Mesodermal cell (in vitro differentiated cells): Measurements from ENCODE around the gene HIPK2.

ENCODE experiments used
- H3K27ac ChIP-seq: 2 replicates; pipeline ENCODE4 v1.7.0; 2013; ENCODE audit warnings: mild to moderate bottlenecking, low read depth, low read length, moderate library complexity; ENCODE audit not compliant: severe bottlenecking
- H3K36me3 ChIP-seq: 2 replicates; pipeline ENCODE4 v1.7.1; 2013; ENCODE audit warnings: mild to moderate bottlenecking, low read length, moderate library complexity; ENCODE audit not compliant: control insufficient read depth, insufficient read depth
- H3K4me1 ChIP-seq: one replicate; pipeline ENCODE4 v1.7.1; 2013; ENCODE audit warnings: mild to moderate bottlenecking, low read length; ENCODE audit not compliant: insufficient read depth, control insufficient read depth, poor library complexity, severe bottlenecking
- H3K4me3 ChIP-seq: 2 replicates; pipeline ENCODE4 v1.7.0; 2013; ENCODE audit warnings: low read length, control low read depth, mild to moderate bottlenecking; ENCODE audit not compliant: insufficient read depth, poor library complexity, severe bottlenecking; ENCODE audit errors: extremely low read depth
- H3K9me3 ChIP-seq: 2 replicates; pipeline ENCODE4 v1.7.1; 2013; ENCODE audit warnings: mild to moderate bottlenecking, low read length, moderate library complexity; ENCODE audit not compliant: control insufficient read depth
- WGBS, 2 experiments: methylation state at CpG; one replicate each; pipeline ENCODE4 v1.1.5; 2013; ENCODE audit warnings: missing lambda C conversion rate in 2 of 2; ENCODE audit not compliant: insufficient coverage in 2 of 2; 5-methylcytosine and 5-hydroxymethylcytosine counted together

The HIPK2 gene

DNA sequence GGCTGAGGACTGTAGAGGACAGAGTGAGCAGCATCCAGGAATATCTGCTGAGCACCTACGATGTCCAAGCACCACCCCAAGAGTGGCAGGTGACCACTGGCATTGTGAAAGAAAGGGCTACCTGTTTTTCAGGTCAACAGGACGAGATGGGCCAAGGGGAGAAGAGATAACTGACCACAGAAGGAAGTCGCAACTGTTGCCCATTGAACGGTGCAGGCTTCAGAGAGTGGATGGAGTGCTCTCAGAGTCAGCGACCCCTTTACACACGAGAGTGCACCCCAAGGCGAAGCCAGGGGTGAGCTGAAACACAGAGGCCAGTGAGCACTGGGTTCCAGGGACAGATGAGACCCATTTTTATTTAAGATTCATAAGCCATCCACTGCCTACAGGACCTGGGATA, 42.3 kb downstream of the HIPK2 start:
- Histone ChIP-seq H3K27ac (no peak overlapping the region), H3K9me3 (no peaks in the 10 kb centered on the region), H3K4me1 (peaks cover 5% of the 10 kb centered on the region), H3K36me3 (peaks cover 5% of the 10 kb centered on the region), H3K4me3 (no peak overlapping the region)
- WGBS, 2 experiments: 95 to 100% methylated on average over 6 to 7 of the region's 7 CpGs

DNA sequence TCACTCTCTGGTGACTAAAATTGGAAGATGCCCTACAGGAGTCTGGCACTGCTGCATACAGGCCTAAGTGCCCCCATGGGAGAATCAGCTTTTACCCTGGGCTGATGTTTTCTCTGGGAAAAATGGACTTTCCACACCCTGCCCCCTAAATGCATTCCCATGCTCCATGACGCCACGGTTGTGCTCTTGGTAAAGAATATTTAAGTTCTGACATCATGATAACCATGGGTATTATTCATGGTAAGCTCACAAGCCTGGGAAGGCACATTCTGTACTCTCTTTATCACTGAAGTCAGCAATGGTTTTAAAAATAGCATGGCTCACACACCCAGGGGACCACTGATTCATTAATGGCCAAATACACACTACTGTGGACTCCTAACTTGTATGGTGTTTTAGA, 43.4 kb downstream of the HIPK2 start:
- WGBS, 2 experiments: 100% methylated on average over 2 of the region's 2 CpGs; no CpG with 5 or more reads in 1 of the 2 experiments
- no peaks in the 10 kb centered on the region for H3K9me3 ChIP-seq
- H3K36me3 ChIP-seq: peaks cover 7% of the 10 kb centered on the region
- H3K4me3 ChIP-seq: no peak overlapping the region
- H3K27ac ChIP-seq: peak overlapping the region; percentile 43
- H3K4me1 ChIP-seq: peaks cover 5% of the 10 kb centered on the region

DNA sequence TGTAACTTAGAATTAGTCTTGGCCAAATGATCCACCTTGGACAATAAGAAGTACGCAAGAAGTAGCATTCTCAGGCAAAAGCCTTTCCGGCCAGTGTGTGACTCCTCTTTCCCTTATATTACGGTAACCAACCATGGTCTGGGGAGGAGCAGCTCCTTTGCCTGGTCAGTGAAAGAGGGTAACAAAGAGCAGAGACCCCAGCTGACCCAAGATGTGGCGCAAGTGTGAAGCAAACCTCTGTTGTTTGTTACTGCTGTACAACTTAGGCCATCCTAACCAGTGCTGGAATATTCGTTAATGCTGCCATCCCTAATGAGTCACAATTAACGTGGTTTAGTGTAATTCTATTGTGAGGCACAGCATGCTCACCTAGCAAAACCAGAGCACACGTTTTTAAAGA, 44.0 kb downstream of the HIPK2 start:
- peak overlapping the region; percentile 43 for H3K27ac ChIP-seq
- no peak overlapping the region for H3K4me3 ChIP-seq
- H3K4me1 ChIP-seq: peaks cover 5% of the 10 kb centered on the region
- no peaks in the 10 kb centered on the region for H3K9me3 ChIP-seq
- 91 to 92% methylated on average over 6 of the region's 7 CpGs for WGBS, 2 experiments
- H3K36me3 ChIP-seq: peaks cover 10% of the 10 kb centered on the region

DNA sequence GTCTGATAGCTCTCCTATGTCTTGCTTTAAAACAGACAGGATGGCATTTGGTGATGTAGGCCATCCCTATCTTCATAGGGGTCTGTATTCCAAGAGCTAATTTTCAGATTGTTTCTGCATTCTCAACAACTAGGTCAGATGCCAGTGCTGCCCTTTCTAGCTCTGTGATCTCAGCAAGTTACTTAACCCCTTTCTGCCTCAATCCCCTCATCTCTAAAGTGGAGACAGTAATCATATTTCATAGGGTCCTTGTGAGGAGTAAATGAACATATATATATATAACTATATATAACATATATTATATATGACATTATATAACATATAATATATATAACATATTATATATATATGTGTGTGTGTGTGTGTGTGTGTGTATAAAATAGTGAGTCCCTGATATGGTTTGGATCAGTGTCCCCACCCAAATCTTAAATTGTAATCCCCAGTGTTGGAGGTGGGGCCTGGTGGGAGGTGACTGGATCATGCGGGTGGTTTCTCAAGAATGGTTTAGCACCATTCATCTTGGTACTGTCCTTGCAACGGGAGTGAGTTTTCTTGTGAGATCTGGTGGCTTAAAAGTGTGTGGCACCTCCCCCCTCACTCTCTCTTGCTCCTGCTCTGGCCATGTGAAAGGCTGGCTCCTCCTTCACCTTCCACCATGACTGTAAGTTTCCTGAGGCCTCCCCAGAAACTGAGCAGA, 45.2 kb downstream of the HIPK2 start:
- no peak overlapping the region for H3K27ac ChIP-seq
- H3K36me3 ChIP-seq: peaks cover 14% of the 10 kb centered on the region
- 100% methylated on average over 1 of the region's 2 CpGs; no CpG with 5 or more reads in 1 of the 2 experiments for WGBS, 2 experiments
- H3K9me3 ChIP-seq: no peaks in the 10 kb centered on the region
- H3K4me1 ChIP-seq: peaks cover 5% of the 10 kb centered on the region
- no peak overlapping the region for H3K4me3 ChIP-seq

DNA sequence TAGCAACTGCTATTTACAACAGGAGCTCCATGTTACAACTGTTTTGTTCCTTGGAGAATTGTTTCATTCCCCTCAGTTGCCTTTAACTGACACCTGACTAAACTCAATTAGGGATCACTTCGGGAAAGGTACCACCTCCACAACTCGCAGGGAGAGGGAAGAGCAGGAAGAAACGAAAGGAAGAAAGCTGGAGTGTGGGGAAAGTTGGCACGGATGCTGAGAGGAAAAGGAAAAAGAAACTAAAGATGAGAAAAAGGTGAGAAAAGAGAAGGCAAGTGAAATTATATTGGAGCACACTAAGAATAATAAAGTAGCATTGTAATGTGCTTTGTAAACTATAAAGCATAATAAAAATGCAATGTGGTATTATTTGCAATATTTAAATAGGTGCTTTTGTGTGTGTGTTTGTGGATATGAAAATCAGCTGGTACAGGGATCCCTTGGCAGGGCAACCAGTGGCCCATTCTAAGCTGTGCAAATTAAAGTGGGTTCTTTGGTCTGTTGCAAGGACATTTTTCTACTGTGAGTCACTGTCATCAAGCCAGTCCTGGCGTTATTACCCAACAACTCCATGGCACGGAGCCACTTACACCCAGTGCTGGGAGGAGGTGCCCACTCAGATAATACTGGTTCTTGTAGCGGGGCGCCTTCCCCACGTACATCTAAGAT, 45.9 kb downstream of the HIPK2 start:
- Histone ChIP-seq H3K27ac (no peak overlapping the region), H3K4me1 (peaks cover 5% of the 10 kb centered on the region), H3K36me3 (peaks cover 14% of the 10 kb centered on the region), H3K4me3 (no peak overlapping the region), H3K9me3 (no peaks in the 10 kb centered on the region)
- WGBS, 2 experiments: 86 to 89% methylated on average over 7 of the region's 9 CpGs

DNA sequence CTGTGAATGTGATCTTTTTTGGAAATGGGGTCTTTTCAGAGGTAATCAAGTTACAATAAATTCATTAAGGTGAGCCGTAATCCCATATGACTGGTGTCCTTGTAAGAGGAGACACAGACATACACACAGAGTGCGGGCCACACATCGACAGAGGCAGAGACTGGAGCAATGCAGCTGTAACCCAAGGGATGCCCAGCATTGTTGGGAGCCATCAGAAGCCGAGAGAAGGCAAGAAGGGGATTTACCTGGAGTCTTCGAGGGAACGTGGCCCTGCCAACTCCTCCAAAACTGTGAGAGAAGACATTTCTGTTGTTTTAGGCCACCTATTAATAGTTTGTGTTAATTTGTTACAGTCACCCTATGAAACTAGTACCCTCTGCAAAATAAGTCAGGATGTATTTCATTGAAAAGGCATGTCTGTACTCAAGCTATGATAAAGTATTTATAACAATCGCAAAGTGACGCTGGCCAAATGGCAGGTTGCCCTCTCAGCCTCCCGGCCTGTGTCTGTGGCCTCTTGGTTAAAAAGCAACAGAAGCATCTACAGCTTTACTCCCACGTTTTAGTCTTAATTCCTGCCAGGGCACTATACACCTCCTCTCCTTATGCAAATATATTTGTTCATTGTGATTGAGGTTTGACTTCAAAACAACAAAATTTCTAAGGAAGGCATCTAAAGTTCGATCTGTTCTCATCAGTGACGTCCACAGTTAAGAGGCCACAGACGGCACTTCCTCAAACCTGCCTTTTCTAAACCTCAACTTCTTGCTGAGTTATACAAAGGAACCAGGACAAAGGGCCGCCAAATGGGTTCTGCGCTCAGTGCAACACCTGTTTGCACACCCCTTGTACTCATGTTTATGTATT, 46.8 kb downstream of the HIPK2 start:
- Histone ChIP-seq H3K27ac (no peak overlapping the region), H3K9me3 (no peaks in the 10 kb centered on the region), H3K36me3 (peaks cover 14% of the 10 kb centered on the region), H3K4me1 (peaks cover 5% of the 10 kb centered on the region), H3K4me3 (no peak overlapping the region)
- WGBS, 2 experiments: 90 to 94% methylated on average over 13 of the region's 15 CpGs

DNA sequence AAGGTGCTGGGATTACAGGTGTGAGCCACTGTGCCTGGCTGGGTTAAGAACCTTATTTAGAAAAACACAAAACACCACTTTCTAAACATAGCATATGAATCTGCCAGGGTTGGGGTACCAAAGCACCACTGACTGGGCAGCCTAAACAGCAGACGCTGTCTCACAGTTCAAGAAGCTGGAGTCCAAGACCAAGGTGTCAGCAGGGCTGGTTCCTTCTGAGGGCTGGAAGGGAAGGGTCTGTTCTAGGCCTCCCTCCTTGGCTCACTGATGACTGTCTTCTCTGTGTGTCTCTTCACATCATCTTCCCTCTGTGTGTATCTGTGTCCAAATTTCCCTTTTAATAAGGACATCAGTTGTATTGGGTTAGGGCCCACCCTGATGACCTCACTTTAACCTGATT, 49.6 kb downstream of the HIPK2 start:
- 92 to 100% methylated on average over 1 of the region's 1 CpG for WGBS, 2 experiments
- peaks cover 5% of the 10 kb centered on the region for H3K4me1 ChIP-seq

DNA sequence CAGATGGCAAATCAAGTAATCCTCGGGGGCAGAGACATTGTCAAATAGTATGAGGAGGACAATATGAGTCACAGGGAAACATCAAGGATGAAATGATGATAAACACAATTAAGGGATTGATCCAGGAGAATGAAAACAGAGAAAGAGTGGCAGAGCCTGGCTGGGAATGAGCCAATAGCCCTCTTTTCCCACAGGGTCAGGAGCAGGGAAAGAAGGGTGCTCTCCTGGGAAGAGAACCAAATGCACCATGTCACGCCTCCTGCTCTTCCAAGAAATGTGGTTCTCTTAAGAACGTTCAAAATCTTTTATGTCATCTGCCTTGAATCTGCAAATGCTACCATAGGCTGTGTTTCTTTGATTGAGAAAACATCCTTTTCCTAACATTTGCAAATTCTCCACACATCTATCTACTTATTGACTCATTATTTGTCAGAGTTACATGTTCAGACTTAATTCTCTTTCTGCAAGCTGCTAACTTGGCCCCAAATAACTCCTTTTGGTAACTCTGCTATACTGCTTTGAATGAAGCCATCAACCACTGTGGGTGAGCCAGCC, 50.6 kb downstream of the HIPK2 start:
- H3K36me3 ChIP-seq: peaks cover 9% of the 10 kb centered on the region
- WGBS, 2 experiments: 91 to 100% methylated on average over 1 to 3 of the region's 3 CpGs
- H3K9me3 ChIP-seq: no peaks in the 10 kb centered on the region
- H3K27ac ChIP-seq: no peak overlapping the region
- H3K4me1 ChIP-seq: peaks cover 5% of the 10 kb centered on the region
- no peak overlapping the region for H3K4me3 ChIP-seq

More for the DNA sequence above, 49.6 kb downstream of the HIPK2 start:
- H3K4me3 ChIP-seq: no peak overlapping the region
- H3K36me3 ChIP-seq: peaks cover 14% of the 10 kb centered on the region
- no peak overlapping the region for H3K27ac ChIP-seq
- no peaks in the 10 kb centered on the region for H3K9me3 ChIP-seq

DNA sequence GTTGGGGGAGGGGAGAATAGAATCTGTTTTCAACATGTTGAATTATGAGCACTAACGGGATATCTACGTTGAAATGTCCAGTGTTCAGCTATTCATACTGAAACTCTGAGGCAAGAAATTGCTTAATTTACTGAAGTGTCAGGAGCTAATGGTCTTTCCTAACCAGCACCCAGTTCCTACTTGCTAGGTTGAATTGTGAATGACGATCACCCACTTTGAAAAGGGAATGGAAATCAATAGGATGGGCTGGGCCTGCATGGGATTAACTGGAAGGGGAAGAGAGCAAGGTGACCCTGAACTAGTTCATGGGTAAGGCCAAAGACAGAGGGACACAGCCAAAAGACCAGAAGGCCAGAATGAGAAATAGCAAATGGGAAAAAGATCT, 51.3 kb downstream of the HIPK2 start:
- Histone ChIP-seq H3K4me3 (no peak overlapping the region), H3K36me3 (peaks cover 9% of the 10 kb centered on the region), H3K4me1 (no peaks in the 10 kb centered on the region), H3K9me3 (no peaks in the 10 kb centered on the region), H3K27ac (no peak overlapping the region)
- 100% methylated on average over 3 of the region's 3 CpGs for WGBS, 2 experiments

DNA sequence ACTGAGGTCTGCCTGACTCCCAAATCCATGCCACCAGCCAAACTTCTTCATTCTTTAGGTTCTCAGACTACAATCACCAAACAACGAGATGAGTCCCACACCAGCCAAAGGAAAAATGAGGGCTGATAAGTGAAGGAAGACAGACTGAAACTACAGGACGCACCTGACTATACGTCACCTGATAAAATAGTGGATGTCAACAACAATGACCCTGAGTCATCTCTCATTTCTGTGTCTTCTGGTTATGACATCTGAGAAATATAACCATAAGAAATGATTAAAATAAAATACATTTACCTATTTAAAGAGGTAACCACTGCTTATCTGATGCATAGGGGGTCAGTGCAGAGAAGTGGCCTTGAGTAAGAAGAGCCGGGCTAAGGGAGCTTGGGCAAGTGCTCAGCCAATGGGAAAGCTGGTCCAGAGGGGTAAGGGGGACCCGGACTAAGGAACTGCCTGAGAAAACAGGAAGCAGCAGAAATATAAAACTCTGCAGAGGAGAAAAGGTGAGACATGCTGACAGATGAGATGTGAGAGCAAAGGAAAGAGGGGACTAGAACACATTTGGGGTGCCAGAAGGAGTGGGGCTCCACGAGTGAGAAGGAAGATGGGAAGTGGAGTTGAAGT, 51.8 kb downstream of the HIPK2 start:
- no peak overlapping the region for H3K4me3 ChIP-seq
- no peak overlapping the region for H3K27ac ChIP-seq
- no peaks in the 10 kb centered on the region for H3K9me3 ChIP-seq
- H3K36me3 ChIP-seq: peaks cover 9% of the 10 kb centered on the region
- WGBS, 2 experiments: 95 to 98% methylated on average over 2 to 4 of the region's 6 CpGs
- H3K4me1 ChIP-seq: no peaks in the 10 kb centered on the region
